Caco-2 (cell line): ENCODE data around the gene ENPP4. TPM values are rescaled to one million over a fixed set of nuclear protein-coding genes. Genes with fewer than 3 reads are reported as not detected.

Source experiments
- BruUV-seq: library from RNA; stranded (reverse); fragments of 400-500 nt; replicated peaks from 2 replicates; lab custom pipeline; 2021; lab: Mats Ljungman, UMichigan
- CTCF ChIA-PET: fragments of 300-600 bp; sonication (Branson Sonifier 250); formaldehyde crosslinking; loops from one replicate; lab custom pipeline; 2022; ENCODE audit warnings: antibody characterized with exemption; lab: Charles Lee
- POLR2A ChIA-PET: fragments of 300-600 bp; sonication (Branson Sonifier 250); formaldehyde crosslinking; loops from one replicate; lab custom pipeline; 2022; ENCODE audit warnings: antibody characterized with exemption; lab: Charles Lee
- DNase-seq, 2 experiments: peaks; one replicate each; pipeline versions ENCODE4 v3.0.0 to v3.0.0-alpha.2; 2020 to 2022
- H3K27me3 ChIP-seq: replicated peaks from 2 replicates; pipeline ENCODE4 v1.6.0; 2011; ENCODE audit warnings: low read length; ENCODE audit not compliant: control insufficient read depth, insufficient read depth
- H3K36me3 ChIP-seq: 2 replicates; pipeline ENCODE4 v1.5.1; 2011; ENCODE audit warnings: low read length; ENCODE audit not compliant: control insufficient read depth, insufficient read depth
- H3K4me1 ChIP-seq: fragments of 250-450 bp; sonication (Bioruptor Pico); 2 replicates; pipeline ENCODE4 v1.5.1; 2020; ENCODE audit warnings: mild to moderate bottlenecking
- H3K4me3 ChIP-seq: 2 replicates; pipeline ENCODE4 v1.5.1; 2011; ENCODE audit warnings: low read depth, mild to moderate bottlenecking, control low read depth, low read length
- H3K9me3 ChIP-seq: fragments of 250-450 bp; sonication (Bioruptor Pico); 2 replicates; pipeline ENCODE4 v1.5.1; 2020; ENCODE audit warnings: mild to moderate bottlenecking, moderate library complexity
- H3K27ac Mint-ChIP-seq: one replicate; pipeline ENCODE4 v1.8.0; 2022; ENCODE audit warnings: mixed read lengths; ENCODE audit not compliant: unreplicated experiment
- H3K27me3 Mint-ChIP-seq: one replicate; pipeline ENCODE4 v1.8.0; 2022; ENCODE audit warnings: mixed read lengths; ENCODE audit not compliant: insufficient read depth, unreplicated experiment
- H3K36me3 Mint-ChIP-seq: one replicate; pipeline ENCODE4 v1.8.0; 2022; ENCODE audit warnings: mild to moderate bottlenecking, mixed read lengths; ENCODE audit not compliant: insufficient read depth, unreplicated experiment
- H3K4me1 Mint-ChIP-seq: one replicate; pipeline ENCODE4 v1.8.0; 2022; ENCODE audit warnings: low read depth, mixed read lengths; ENCODE audit not compliant: unreplicated experiment
- H3K4me3 Mint-ChIP-seq: one replicate; pipeline ENCODE4 v1.8.0; 2022; ENCODE audit warnings: mild to moderate bottlenecking, moderate library complexity, mixed read lengths; ENCODE audit not compliant: unreplicated experiment
- H3K9me3 Mint-ChIP-seq: one replicate; pipeline ENCODE4 v1.8.0; 2022; ENCODE audit warnings: mixed read lengths; ENCODE audit not compliant: unreplicated experiment
- CTCF ChIP-seq, 2 experiments: fragments of 200-600 bp in 1 of 2; IDR thresholded peaks; 1 replicate in 1 of 2; 2 replicates in 1 of 2; pipeline versions ENCODE4 v1.5.1 to v1.8.0; 2011 to 2022; ENCODE audit warnings: antibody characterized with exemption in 1 of 2, control low read depth in 1 of 2, inconsistent platforms in 1 of 2, low read depth in 1 of 2, low read length in 1 of 2, mild to moderate bottlenecking in 1 of 2, moderate library complexity in 1 of 2; ENCODE audit not compliant: insufficient read depth in 1 of 2, severe bottlenecking in 1 of 2, unreplicated experiment in 1 of 2
- intact Hi-C: fragments of 100-400 bp; cut with micrococcal nuclease; formaldehyde crosslinking; loops from one replicate; pipeline ENCODE4 v1.10.0; 2022; ENCODE audit not compliant: unreplicated experiment
- total RNA-seq: library from RNA; stranded (reverse); gene quantifications from 2 replicates; pipeline ENCODE4 v1.2.3, GENCODE V29; 2022

Gene ENPP4
- total RNA-seq, 1 experiment from 2014 or later = 2.7 TPM

DNA sequence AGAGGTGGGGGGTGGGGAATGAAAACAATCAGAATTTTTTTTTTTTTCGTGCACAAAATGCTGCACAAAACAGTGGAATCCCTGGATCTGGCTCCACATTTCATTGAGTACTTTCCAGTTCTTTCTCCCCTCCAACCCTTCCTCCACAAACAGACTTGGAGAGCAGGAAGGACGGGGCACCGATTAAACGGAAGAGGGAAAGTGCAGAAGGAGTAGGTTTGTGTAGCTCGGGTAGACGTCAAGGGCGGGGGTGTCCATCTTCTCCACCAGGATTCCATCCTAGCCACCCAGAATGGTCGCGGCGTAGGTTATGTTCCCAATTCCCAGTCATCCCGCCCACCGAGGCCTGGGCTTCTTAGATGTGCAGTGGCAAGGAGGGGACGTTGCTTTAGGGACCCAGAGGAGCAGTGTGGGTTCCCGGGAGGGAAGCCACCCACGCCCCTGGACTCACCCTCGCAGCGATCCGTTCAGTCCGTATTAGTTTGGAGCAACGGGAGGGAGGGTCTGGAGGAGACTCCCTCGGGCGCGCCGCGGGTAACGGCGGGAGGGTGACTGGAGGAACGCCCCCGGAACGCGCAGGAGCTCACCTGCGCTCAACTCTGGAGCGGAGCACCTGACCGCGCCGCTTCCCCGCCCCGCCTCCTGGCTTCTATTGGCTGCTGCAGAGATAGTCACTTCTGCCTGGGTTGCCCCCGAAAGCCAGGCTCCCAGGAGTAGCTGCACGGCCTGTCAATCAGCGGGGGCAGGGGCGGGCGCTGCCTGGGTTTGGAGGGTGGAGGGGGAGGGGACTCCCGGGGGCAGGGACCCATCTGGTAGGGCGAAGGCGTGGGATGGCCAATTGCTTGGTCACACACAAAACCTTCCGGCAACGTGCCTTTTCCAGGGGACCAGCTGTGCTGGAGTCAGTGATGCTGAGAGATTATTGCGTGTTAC lies 40.8 kb downstream of the ENPP4 start, which contains the start of gene ENPP5:
TSS of gene ENPP5 (minus strand) at position 624 of the 933 bp plus-strand sequence. CDS start 2,718 bp downstream, outside the sequence.
- H3K9me3 ChIP-seq = no peaks in the 10 kb centered on the region
- DNase-seq = peak; percentile 91 to 94
- H3K4me1 ChIP-seq = 0 out of 2 replicates have a peak, but pooled peaks cover 4% of the 10 kb centered on the region
- ChIA-PET CTCF (interaction anchor here (0.6 kb wide), 1 partner anchor 109 kb away, joined by 3 read pairs; no protein-coding TSS in a partner anchor), POLR2A (interaction anchor here (0.6 kb wide), 1 partner anchor 117 kb away, joined by 3 read pairs; no protein-coding TSS in a partner anchor)
- H3K27me3 ChIP-seq = no peaks in the 10 kb centered on the region
- Mint-ChIP-seq H3K4me3 (peak within 1 kb of the TSS; percentile 91), H3K27me3 (peaks cover 2% of the 10 kb centered on the region), H3K4me1 (peaks cover 6% of the 10 kb centered on the region), H3K27ac (no peak within 1 kb of the TSS), H3K36me3 (peaks cover 5% of the 10 kb centered on the region), H3K9me3 (no peaks in the 10 kb centered on the region)
- H3K36me3 ChIP-seq = no peaks in the 10 kb centered on the region
- BruUV-seq = no TSS peak
- intact Hi-C loops = loop anchor here (1.0 kb wide), 1 partner anchor 41 kb away; the partner anchor contains the start of gene ENPP4
- TF ChIP-seq CTCF (IDR thresholded peaks at IDR 0.05; ENCODE audit: insufficient read depth in 1 of 2, low read depth in 1 of 2, low read length in 1 of 2, severe bottlenecking in 1 of 2, unreplicated experiment in 1 of 2) = no peak
- peak within 1 kb of the TSS; percentile 53 for H3K4me3 ChIP-seq

DNA sequence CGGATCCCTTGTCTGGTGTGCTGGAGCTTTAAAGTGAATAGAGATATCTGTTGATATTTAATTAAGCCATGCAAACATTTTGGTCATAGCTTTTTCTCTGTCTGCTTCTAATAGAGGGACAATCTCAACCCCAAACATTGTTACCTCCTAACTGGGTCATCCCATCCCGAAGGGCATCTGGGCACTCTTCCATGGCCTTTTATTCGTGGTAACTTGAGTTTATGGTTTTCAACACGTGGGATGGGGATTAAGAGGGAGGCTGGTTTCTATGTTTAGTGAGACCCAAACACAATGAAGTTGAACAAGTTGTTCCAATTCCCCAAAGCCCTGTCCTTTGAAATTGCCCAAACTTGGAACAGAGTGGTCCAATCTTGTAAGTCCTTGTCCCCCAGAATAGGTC lies 42.4 kb downstream of the ENPP4 start:
- H3K4me1 Mint-ChIP-seq = peaks cover 6% of the 10 kb centered on the region
- Histone ChIP-seq H3K27me3 (no peaks in the 10 kb centered on the region), H3K4me1 (0 out of 2 replicates have a peak, but pooled peaks cover 4% of the 10 kb centered on the region), H3K36me3 (no peaks in the 10 kb centered on the region), H3K4me3 (no peak overlapping the region), H3K9me3 (no peaks in the 10 kb centered on the region)
- intact Hi-C loops = no loop called here
- peaks cover 4% of the 10 kb centered on the region for H3K27me3 Mint-ChIP-seq
- ChIA-PET CTCF (no interaction called here), POLR2A (no interaction called here)
- no peaks in the 10 kb centered on the region for H3K9me3 Mint-ChIP-seq
- BruUV-seq = no TSS peak
- no peak for TF ChIP-seq CTCF (IDR thresholded peaks at IDR 0.05; ENCODE audit: insufficient read depth in 1 of 2, low read depth in 1 of 2, low read length in 1 of 2, severe bottlenecking in 1 of 2, unreplicated experiment in 1 of 2)
- peaks cover 5% of the 10 kb centered on the region for H3K36me3 Mint-ChIP-seq
- DNase-seq = no peak
- no peak overlapping the region for H3K4me3 Mint-ChIP-seq
- H3K27ac Mint-ChIP-seq = no peak overlapping the region

DNA sequence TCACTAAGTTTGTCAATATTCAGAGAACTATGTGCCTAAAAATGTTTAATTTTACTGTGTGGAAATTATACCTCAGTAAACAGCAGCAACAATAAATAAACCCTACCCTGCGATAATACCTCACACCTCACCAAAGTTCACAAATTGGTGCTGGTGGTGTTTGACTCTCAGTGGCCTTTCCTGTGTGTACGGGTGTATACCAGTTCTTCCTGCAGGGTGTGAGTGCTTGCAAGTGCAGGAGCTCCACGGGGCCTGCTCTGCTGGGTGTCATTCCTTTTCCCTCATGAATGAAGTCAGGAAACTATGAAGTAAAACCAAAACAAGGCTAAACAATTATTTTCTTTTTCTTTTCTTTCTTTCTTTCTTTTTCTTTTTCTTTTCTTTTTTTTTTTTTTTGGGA lies 45.1 kb downstream of the ENPP4 start:
- Mint-ChIP-seq H3K27me3 (peaks cover 10% of the 10 kb centered on the region), H3K27ac (no peak overlapping the region), H3K9me3 (no peaks in the 10 kb centered on the region), H3K36me3 (peaks cover 3% of the 10 kb centered on the region), H3K4me1 (peaks cover 5% of the 10 kb centered on the region), H3K4me3 (no peak overlapping the region)
- H3K36me3 ChIP-seq = no peaks in the 10 kb centered on the region
- BruUV-seq = no TSS peak
- H3K9me3 ChIP-seq = no peaks in the 10 kb centered on the region
- TF ChIP-seq CTCF (IDR thresholded peaks at IDR 0.05; ENCODE audit: insufficient read depth in 1 of 2, low read depth in 1 of 2, low read length in 1 of 2, severe bottlenecking in 1 of 2, unreplicated experiment in 1 of 2) = no peak
- no peaks in the 10 kb centered on the region for H3K27me3 ChIP-seq
- DNase-seq = no peak
- ChIA-PET CTCF (no interaction called here), POLR2A (no interaction called here)
- no peak overlapping the region for H3K4me3 ChIP-seq
- 0 out of 2 replicates have a peak, but pooled peaks cover 1% of the 10 kb centered on the region for H3K4me1 ChIP-seq
- intact Hi-C loops = no loop called here
